RPMI7951 (cell line): ENCODE results near the gene NEFH. TPM values are rescaled to one million over a fixed set of nuclear protein-coding genes. Genes with fewer than 3 reads are reported as not detected.
"Not testable (repeated sequence)": the region's sequence is repeated elsewhere in the genome, so short reads cannot be mapped to it uniquely, and the experiment has no call there.

Source experiments
- DNase-seq: peaks from one replicate; pipeline ENCODE4 v3.0.0-alpha.2; 2012; ENCODE audit warnings: low read depth
- total RNA-seq: library from RNA; depleted of rRNA; stranded (reverse); fragments of >200 nt; shearing (Covaris generic); gene quantifications from 2 replicates; pipeline ENCODE4 v1.2.3, GENCODE V29; 2014

The NEFH gene
- total RNA-seq, 1 experiment from 2014 or later: under 0.01 TPM

- DNase-seq: no peak
Observed at GRCh38 chr22:29464581-29464980, 15.4 kb upstream of the NEFH start.

GRCh38 chr22:29469755-29470154 lies 10.3 kb upstream of the NEFH start:
- DNase-seq: no peak

DNA sequence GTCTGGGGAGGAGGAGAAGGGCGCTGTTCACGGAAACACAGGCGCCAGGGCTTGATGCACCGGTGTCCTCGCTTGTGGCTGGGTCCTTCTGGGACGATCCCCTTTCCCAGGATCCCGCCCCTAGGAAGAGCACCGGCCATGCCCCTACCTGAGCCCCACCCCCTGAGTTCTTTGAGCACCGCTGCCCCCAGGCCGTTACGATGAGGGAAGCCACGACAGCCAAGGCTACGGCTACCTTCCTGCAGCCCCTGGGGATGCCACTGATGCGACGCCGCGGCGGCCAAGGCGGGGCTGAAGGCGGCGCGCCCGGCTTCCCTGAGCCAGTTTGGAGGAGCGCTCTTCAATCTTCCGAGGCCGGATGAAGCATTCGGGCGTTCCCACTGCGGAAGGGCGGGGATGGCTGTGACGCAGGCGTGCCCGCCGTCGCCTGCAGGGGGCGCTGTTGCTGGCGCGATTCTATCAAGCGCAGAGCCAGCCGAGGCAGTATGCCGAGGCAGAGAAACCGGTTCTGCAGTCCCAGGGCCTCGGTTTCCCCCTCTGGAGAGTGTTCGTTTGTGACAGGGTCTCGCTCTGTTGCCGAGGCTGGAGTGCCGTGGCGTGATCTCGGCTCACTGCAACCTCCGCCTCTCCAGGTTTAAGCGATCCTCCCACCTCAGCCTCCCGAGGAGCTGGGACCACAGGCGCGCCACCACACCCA lies 9.7 kb upstream of the NEFH start:
- no peak for DNase-seq

- DNase-seq: no peak
Observed at GRCh38 chr22:29473001-29473400, 7.0 kb upstream of the NEFH start.

GRCh38 chr22:29475550-29475949 lies 4.5 kb upstream of the NEFH start:
- DNase-seq: no peak

- DNase-seq: no peak
Observed at GRCh38 chr22:29476116-29476515, 3.9 kb upstream of the NEFH start.

DNA sequence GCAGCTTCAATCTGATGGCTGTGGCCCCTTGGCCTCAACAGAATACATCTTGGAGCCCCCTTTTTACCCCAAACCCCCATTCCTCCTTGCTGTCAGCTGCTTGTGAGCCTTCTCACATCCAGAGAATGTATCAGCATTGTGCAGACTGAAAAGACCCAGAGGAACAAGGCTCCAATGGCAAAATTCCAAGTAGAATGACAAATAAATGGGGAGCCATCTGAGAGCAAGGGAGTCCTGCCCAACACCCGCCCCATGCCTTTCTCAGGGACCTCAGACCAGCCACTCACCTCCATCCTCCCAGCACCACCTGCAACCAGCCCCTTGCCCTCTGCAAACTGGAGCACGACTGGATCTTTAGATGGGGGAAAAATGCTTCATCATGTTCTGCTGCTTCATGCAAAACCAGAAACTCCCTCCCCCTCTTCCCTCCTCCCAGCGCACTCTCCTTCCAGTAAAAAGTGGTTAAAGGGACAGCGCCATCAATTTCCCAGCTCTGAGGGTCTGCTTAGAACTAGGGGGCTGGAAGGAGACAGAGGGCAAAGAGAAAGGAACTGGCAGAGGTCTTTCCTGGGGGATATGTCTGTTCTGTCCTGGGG lies 2.2 kb upstream of the NEFH start:
- no peak for DNase-seq

DNA sequence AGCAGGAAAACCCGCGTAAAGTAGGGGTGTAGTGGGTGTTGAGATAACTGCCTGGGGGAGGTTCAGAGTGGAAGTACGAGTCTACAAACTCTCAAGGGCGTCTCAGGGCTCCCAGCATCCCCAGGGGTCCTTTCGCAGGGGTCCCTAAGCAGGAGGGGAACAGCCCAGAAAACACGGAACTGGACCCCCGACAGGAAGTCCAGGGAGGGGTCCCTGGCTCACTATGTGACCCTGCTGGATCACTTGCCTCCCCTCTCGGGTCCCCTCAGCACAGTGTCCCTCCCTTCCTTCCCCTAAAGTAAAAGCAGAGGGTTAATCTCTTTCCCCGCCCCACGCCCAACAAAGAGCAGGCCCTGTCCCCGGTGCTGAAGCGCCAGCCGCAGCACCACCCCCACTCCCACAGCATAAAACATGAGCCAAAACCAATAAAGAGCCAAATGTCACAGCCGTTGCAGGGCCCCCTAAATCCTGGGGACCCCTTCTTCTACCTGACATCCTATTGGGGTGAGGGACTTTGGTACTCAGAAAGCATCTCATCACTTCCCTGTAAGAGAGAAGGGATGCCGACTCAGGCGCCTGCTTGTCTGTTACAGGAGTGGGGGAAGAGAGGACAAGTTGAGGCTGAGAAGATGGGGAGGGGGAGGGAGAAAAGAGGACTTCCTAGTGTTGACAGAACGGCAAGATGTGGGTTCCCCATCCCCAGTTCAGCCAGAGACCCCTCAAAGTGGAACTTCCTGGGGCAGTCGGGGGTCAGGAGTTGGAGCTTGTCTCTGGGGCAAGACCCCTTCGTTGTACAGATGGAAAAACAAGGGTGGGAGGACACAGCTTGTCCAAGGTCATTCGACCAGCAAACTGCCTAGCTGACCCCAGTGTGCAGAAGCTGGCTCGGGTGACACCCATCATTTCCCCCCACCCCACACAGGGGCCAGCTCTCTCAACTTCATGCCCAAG lies 1.4 kb upstream of the NEFH start:
- DNase-seq: no peak

DNA sequence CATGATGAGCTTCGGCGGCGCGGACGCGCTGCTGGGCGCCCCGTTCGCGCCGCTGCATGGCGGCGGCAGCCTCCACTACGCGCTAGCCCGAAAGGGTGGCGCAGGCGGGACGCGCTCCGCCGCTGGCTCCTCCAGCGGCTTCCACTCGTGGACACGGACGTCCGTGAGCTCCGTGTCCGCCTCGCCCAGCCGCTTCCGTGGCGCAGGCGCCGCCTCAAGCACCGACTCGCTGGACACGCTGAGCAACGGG lies 169 bp downstream of the NEFH start:
- no peak for DNase-seq

- peak; percentile 18 for DNase-seq
Observed at GRCh38 chr22:29480512-29481264, 670 bp downstream of the NEFH start.

- DNase-seq: peak; percentile 9
Observed at GRCh38 chr22:29481265-29482000, 1.4 kb downstream of the NEFH start.

GRCh38 chr22:29482253-29482652 lies 2.2 kb downstream of the NEFH start:
- no peak for DNase-seq

- DNase-seq: no peak
Observed at GRCh38 chr22:29482726-29483125, 2.7 kb downstream of the NEFH start.

GRCh38 chr22:29483254-29483653 lies 3.2 kb downstream of the NEFH start:
- DNase-seq: no peak

DNA sequence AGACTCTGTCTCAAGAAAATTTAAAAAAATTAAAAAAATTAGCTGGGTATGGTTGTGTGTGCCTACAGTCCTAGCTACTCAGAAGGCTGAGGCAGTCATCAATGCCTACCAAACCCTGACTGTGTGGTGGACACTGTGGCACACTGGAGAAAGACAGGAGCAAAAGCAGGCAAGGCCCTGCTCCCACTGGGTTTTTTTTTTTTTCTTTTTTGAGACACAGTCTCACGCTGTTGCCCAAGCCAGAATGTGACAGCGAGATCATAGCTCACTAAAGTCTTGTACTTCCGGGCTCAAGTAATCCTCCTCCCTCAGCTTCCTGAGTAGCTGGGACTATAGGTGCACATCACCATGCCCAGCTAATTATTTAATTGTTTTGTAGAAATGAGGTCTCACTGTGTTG lies 4.6 kb downstream of the NEFH start:
- no peak for DNase-seq

- no peak for DNase-seq
Observed at GRCh38 chr22:29485448-29485847, 5.4 kb downstream of the NEFH start.

GRCh38 chr22:29487426-29487986 lies 7.5 kb downstream of the NEFH start:
- DNase-seq: no peak

DNA sequence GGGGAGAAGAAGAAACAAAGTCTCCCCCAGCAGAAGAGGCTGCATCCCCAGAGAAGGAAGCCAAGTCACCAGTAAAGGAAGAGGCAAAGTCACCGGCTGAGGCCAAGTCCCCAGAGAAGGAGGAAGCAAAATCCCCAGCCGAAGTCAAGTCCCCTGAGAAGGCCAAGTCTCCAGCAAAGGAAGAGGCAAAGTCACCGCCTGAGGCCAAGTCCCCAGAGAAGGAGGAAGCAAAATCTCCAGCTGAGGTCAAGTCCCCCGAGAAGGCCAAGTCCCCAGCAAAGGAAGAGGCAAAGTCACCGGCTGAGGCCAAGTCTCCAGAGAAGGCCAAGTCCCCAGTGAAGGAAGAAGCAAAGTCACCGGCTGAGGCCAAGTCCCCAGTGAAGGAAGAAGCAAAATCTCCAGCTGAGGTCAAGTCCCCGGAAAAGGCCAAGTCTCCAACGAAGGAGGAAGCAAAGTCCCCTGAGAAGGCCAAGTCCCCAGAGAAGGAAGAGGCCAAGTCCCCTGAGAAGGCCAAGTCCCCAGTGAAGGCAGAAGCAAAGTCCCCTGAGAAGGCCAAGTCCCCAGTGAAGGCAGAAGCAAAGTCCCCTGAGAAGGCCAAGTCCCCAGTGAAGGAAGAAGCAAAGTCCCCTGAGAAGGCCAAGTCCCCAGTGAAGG lies 9.2 kb downstream of the NEFH start:
- DNase-seq: not testable (repeated sequence)

DNA sequence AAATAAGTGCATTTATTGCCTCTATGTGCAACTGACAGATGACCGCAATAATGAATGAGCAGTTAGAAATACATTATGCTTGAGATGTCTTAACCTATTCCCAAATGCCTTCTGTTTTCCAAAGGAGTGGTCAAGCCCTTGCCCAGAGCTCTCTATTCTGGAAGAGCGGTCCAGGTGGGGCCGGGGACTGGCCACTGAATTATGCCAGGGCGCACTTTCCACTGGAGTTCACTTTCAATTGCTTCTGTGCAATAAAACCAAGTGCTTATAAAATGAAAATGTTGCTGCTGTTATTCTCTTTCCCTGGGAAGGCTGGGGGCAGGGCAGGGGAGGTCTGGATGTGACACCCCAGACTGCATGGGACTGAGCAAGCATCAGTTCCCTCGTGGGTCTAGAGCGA lies 11.0 kb downstream of the NEFH start:
- no peak for DNase-seq

DNA sequence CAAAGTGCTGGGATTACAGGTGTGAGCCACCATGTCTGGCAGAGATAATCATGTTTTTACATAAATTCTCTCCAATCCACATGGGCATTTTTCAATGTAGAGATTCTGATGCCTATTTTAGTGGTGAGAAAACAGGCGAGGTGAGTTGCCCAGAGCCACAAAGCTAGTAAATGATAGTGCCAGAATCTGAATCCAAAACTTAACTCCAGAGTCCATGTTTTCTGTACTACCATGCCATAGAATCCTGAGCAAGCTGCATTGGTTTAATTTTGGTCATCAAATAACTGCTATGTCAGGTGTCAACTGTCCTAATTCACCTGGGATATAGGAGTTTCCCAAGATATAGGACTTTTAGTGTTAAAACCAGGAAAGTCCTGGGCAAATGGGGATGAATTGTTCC lies 13.6 kb downstream of the NEFH start:
- DNase-seq: no peak

DNA sequence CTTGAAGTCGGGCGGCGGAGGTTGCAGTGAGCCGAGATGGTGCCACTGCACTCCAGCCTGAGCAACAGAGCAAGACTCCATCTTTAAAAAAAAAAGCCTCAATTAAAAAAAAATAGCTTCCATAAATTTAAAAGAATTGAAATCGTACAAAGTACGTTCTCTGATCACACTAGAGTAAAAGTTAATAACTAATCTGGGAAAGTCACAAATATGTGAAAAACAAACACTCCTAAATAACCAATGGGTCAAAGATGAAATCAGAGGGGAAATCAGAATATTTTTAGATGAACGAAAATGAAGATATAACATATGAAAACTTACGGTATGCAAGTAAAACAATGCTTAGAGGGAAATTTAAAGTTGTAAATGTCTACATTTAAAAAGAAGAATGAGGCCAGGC lies 19.8 kb downstream of the NEFH start:
- DNase-seq: no peak
